H1 (cell line): Measurements from ENCODE around the gene SAMM50. TPM values are rescaled to one million over a fixed set of nuclear protein-coding genes. Genes with fewer than 3 reads are reported as not detected.

ENCODE experiments used
- CHD1 ChIP-seq: IDR thresholded peaks from 2 replicates; pipeline ENCODE4 v1.6.1; 2012; ENCODE audit warnings: low read depth, low read length, improper control_type of control experiment
- GABPA ChIP-seq: IDR thresholded peaks from 2 replicates; pipeline ENCODE4 v1.6.1; 2011; ENCODE audit warnings: mild to moderate bottlenecking, low read length, moderate library complexity, borderline replicate concordance; ENCODE audit not compliant: insufficient read depth
- RAD21 ChIP-seq, 2 experiments: IDR thresholded peaks in 1 of 2; conservative IDR thresholded peaks in 1 of 2; 2 replicates each; pipeline ENCODE4 v1.6.1; 2011; ENCODE audit warnings: low read depth in 2 of 2, low read length in 2 of 2, improper control_type of control experiment in 1 of 2, inconsistent platforms in 1 of 2, mild to moderate bottlenecking in 1 of 2, moderate library complexity in 1 of 2
- SAP30 ChIP-seq: fragments of 300-600 bp; sonication (generic); IDR thresholded peaks from 2 replicates; pipeline ENCODE4 v1.7.1; 2012; ENCODE audit warnings: low read length, moderate library complexity, mild to moderate bottlenecking, inconsistent platforms; ENCODE audit not compliant: insufficient read depth, insufficient replicate concordance
- SIRT6 ChIP-seq: IDR thresholded peaks from one replicate; pipeline ENCODE4 v1.7.1; 2012; ENCODE audit warnings: low read length, inconsistent platforms
- TAF7 ChIP-seq: optimal IDR thresholded peaks from 2 replicates; pipeline ENCODE3; 2011; ENCODE audit warnings: low read depth, mild to moderate bottlenecking, inconsistent platforms, low read length, moderate library complexity, borderline replicate concordance
- polyA plus RNA-seq, 7 experiments: library from polyadenylated mRNA; depleted of rRNA in 3 of 7; stranded (reverse) in 5 of 7; unstranded in 2 of 7; fragments of >200 nt in 5 of 7; fragments of 200-250 nt in 2 of 7; gene quantifications; 1 replicate in 5 of 7; 2 replicates in 1 of 7; 4 replicates in 1 of 7; pipeline versions ENCODE4 v1.2.1 to v1.2.3, GENCODE V29; 2011 to 2013; ENCODE audit warnings: missing spikeins in 2 of 7, mixed read lengths in 2 of 7
- total RNA-seq: library from RNA; stranded (reverse); fragmentation: NEBNext Ultra II Directional; extraction: Animal tissue kit (Norgen Biotek cat#: 25700); gene quantifications from 2 replicates; pipeline ENCODE4 v1.2.1, GENCODE V29; 2021
- TF ChIP-seq, protein P1 (sequence below): IDR thresholded peaks from 2 replicates; pipeline ENCODE4 v1.6.1; 2012; ENCODE audit warnings: inconsistent platforms

Gene SAMM50
- total and polyA plus RNA-seq, 2 of the 8 experiments (the other 6 are each of a cell fraction or from before 2014, with no cell fraction given) = 45.4 to 70.3 TPM

- TF ChIP-seq, protein P1, sequence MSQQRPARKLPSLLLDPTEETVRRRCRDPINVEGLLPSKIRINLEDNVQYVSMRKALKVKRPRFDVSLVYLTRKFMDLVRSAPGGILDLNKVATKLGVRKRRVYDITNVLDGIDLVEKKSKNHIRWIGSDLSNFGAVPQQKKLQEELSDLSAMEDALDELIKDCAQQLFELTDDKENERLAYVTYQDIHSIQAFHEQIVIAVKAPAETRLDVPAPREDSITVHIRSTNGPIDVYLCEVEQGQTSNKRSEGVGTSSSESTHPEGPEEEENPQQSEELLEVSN = no peak
- TF ChIP-seq SIRT6 = no peak
- TF ChIP-seq GABPA = no peak
- no peak for TF ChIP-seq TAF7
- TF ChIP-seq CHD1 = no peak
- no peak for TF ChIP-seq SAP30
- no peak for TF ChIP-seq RAD21 (IDR thresholded peaks at IDR 0.05 in 1 of 2, conservative IDR thresholded peaks at IDR 0.05 in 1 of 2; ENCODE audit: low read depth in 2 of 2, low read length in 2 of 2)
- TF ChIP-seq, all 59 proteins: peak for 0
Observed at GRCh38 chr22:43990044-43990443, 34.8 kb downstream of the SAMM50 start (continued).
